ENCODE data around the gene EIF1AD.
"Not testable (repeated sequence)": the region's sequence is repeated elsewhere in the genome, so short reads cannot be mapped to it uniquely, and the experiment has no call there.

EIF1AD gene

GRCh38 chr11:66022401-66023185 lies 20.6 kb upstream of the EIF1AD start:
- in situ Hi-C loops (cut with HindIII; ENCODE audit: low sequenced_read_pairs), result no loop called here

GRCh38 chr11:66020618-66021357 lies 18.8 kb upstream of the EIF1AD start:
- in situ Hi-C loops (cut with HindIII; ENCODE audit: low sequenced_read_pairs), result no loop called here

DNA sequence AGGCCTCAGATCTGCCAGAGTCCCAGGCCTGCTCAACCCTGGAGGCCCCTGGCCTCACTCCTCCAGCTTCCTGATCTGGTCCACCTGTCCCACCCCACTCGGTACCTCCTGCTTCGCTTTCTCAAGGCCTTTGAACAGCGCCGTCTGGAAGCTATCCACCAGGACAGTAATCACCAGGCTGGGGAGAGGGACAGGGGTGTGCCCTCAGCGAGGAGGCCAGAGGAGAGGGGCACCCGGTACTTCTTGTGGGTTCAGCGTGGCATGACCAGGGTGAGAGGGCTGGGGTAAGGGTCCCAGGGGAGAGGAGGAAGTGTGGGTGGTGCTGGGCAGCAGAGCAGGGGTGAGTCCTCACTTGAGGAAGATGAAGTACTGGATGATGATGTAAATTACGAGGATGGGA lies 18.3 kb upstream of the EIF1AD start:
- in situ Hi-C loops (cut with HindIII; ENCODE audit: low sequenced_read_pairs), result no loop called here

GRCh38 chr11:66017321-66017720 lies 15.4 kb upstream of the EIF1AD start:
- in situ Hi-C loops (cut with HindIII; ENCODE audit: low sequenced_read_pairs), result no loop called here

DNA sequence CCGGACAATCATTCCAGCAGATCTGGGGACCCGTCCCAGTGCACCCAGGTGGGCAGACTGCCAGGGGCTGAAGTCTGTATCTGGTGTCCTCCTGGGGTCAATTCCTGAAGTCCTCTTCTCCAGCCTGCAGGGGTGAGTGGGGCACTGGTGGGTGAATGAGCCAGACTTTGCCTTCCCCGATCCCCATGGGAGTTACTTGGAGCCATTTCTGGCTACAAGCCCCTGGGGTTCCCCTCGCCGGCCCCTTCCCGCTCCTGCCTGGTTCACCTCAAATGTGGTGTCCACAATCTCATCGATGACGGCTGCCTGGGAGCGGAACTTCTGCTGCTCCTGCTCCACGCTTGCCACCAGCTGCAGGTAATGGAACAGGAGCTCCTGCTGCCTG lies 14.8 kb upstream of the EIF1AD start:
- in situ Hi-C loops (cut with HindIII; ENCODE audit: low sequenced_read_pairs), result no loop called here

- in situ Hi-C loops (cut with HindIII; ENCODE audit: low sequenced_read_pairs), result no loop called here
These were observed 14.2 kb upstream of the EIF1AD start for GRCh38 chr11:66015936-66016792.

GRCh38 chr11:66015454-66015881 lies 13.5 kb upstream of the EIF1AD start:
- in situ Hi-C loops (cut with HindIII; ENCODE audit: low sequenced_read_pairs), result no loop called here

DNA sequence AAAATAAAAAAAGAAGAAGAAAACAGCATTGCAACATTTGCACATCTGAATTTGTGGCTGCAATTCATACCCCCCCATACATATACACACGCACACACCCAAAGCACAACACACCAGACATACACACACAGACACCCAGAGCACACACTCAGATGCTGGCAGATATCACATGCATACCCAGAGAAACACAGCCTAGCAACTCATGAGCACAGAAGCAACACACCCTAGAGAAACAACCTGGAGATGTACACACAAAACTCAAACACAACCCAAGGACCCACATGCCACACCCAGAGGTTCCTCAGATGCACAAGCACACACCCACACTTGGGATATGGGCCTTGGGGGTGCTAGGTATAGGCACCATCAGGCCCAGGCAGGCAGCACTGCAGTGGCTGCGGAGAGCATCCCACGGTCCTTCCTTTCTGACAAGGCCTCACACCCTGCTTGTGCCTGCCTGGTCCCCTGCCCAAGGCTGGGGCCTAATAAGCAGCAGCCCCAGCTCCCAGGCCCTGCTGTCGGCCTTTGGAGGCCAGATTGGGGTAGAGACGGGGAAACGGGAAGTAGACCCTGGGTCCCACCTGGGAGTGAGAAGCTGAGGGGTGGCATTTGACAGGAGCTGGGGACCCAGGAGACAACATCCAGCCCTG lies 13.0 kb upstream of the EIF1AD start:
- in situ Hi-C loops (cut with HindIII; ENCODE audit: low sequenced_read_pairs), result no loop called here

- in situ Hi-C loops (cut with HindIII; ENCODE audit: low sequenced_read_pairs), result no loop called here
These were observed 11.8 kb upstream of the EIF1AD start for GRCh38 chr11:66013762-66014100.

GRCh38 chr11:66012946-66013761 lies 11.2 kb upstream of the EIF1AD start:
- in situ Hi-C loops (cut with HindIII; ENCODE audit: low sequenced_read_pairs), result no loop called here

DNA sequence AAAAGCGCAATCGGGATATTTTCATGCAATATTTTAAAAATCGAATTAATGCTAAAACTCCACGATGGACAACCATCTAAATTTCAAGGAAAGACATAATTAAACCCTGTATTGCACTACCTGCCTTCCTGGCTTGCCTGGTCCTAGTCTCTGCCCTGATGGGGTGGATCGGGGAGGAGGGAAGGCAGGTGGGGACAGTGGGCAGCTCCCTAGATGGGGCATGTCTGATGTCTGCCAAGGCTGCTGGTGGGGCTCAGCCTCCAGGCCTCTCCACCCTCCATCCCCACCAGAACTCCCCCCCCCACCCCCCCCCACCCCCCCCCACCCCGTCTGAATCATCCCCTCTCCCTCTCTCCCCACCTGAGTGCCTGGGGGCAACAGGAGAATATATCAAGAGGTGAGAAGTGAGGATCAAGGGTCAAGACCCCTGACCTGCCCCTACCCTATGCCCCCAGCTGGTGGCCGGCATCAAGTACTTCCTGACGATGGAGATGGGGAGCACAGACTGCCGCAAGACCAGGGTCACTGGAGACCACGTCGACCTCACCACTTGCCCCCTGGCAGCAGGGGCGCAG lies 10.5 kb upstream of the EIF1AD start:
- in situ Hi-C loops (cut with HindIII; ENCODE audit: low sequenced_read_pairs), result no loop called here

DNA sequence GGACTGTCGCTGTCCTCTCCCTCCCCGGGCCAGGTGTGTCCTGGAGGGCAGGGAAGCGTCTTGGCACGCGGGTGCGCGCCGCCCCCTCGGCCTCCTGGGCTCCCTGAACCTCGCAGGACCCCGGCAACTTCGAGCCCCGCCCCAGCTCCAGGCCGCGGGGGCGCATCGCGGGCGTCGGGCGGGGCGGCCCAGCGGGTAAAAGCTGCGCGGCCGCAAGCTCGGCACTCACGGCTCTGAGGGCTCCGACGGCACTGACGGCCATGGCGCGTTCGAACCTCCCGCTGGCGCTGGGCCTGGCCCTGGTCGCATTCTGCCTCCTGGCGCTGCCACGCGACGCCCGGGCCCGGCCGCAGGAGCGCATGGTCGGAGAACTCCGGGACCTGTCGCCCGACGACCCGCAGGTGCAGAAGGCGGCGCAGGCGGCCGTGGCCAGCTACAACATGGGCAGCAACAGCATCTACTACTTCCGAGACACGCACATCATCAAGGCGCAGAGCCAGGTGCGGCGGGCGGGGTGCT lies 9.9 kb upstream of the EIF1AD start, which contains the start of gene CST6:
TSS of gene CST6 (plus strand) at position 224 of the 519 bp plus-strand sequence. CDS start at position 261, 37 bp downstream.
- in situ Hi-C loops (cut with HindIII; ENCODE audit: low sequenced_read_pairs), result no loop called here

GRCh38 chr11:66011239-66011784 lies 9.4 kb upstream of the EIF1AD start:
- in situ Hi-C loops (cut with HindIII; ENCODE audit: low sequenced_read_pairs), result no loop called here

- in situ Hi-C loops (cut with HindIII; ENCODE audit: low sequenced_read_pairs), result not testable (repeated sequence)
These were observed 8.1 kb upstream of the EIF1AD start for GRCh38 chr11:66010036-66010435.

GRCh38 chr11:66008468-66009101 lies 6.6 kb upstream of the EIF1AD start:
- in situ Hi-C loops (cut with HindIII; ENCODE audit: low sequenced_read_pairs), result no loop called here

DNA sequence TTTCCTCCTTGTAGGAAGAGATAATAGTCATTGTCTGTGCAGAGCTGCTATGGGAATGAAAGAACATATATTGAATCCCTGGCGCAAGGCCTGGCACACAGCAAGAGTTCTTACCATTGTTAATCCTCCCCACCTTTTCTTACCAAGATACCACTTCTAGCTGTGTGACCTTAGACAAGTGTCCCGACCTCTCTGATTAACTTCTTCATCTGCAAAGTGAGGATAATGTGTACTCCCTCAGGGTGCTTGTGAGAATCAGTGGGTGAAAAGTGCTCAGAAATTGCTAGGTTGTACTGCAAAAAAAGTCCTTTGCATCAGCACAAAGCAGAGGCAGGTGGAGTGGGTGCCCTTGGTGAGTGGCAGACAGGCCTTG lies 6.1 kb upstream of the EIF1AD start:
- in situ Hi-C loops (cut with HindIII; ENCODE audit: low sequenced_read_pairs), result no loop called here

DNA sequence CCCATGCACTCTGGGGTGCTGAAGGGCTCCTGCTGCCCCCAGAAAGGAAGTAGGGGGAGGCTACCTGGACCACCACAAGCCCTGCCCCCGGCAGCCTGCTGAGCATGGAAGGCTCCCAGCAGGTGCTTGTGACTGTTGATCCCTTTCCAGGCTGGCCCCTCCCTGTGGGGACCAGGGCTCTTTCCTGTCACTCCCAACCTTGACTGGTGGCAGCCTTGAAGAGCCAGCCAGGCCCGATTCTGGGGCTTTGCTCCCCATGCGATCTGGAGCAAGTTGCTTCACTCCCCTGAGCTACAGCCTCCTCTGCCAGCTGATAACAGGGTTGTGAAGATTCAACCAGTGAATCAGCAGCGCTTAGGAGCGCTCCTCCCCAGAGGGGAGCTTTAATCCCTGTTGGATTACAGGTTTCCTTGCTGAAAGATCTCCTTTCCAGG lies 5.3 kb upstream of the EIF1AD start:
- in situ Hi-C loops (cut with HindIII; ENCODE audit: low sequenced_read_pairs), result no loop called here

GRCh38 chr11:66006891-66007176 lies 4.9 kb upstream of the EIF1AD start:
- in situ Hi-C loops (cut with HindIII; ENCODE audit: low sequenced_read_pairs), result no loop called here
